Breast epithelium (tissue), 4 donors: Measurements from ENCODE around the gene FANCG. TPM values are rescaled to one million over a fixed set of nuclear protein-coding genes. Genes with fewer than 3 reads are reported as not detected.

Source experiments
- DNase-seq, 2 donors: peaks; one replicate each; pipeline ENCODE4 v3.0.0-alpha.2; 2019; ENCODE audit warnings: low spot score in 2 of 2
- H3K27ac ChIP-seq, 2 donors: fragments of 200-600 bp; sonication (generic) in 1 of 2; one replicate each; pipeline ENCODE4 v1.5.1; 2016 to 2019; ENCODE audit warnings: mild to moderate bottlenecking in 1 of 2
- H3K27me3 ChIP-seq, 2 donors: fragments of 200-600 bp; sonication (generic) in 1 of 2; one replicate each; pipeline versions ENCODE4 v1.5.1 to v1.6.0; 2017 to 2019; ENCODE audit warnings: control low read depth in 1 of 2, mild to moderate bottlenecking in 1 of 2
- H3K36me3 ChIP-seq: fragments of 200-600 bp; one replicate; pipeline ENCODE4 v1.5.1; 2019
- H3K4me1 ChIP-seq, 2 donors: fragments of 200-600 bp; sonication (generic); one replicate each; pipeline ENCODE4 v1.5.1; 2016 to 2019; ENCODE audit warnings: control low read depth in 1 of 2
- H3K4me3 ChIP-seq, 3 donors: fragments of 200-600 bp; sonication (generic); 1 replicate in 2 of 3; 2 replicates in 1 of 3; pipeline ENCODE4 v1.5.1; 2016 to 2019; ENCODE audit warnings: mild to moderate bottlenecking in 3 of 3, moderate library complexity in 2 of 3
- H3K9me3 ChIP-seq, 2 donors: fragments of 200-600 bp; sonication (generic) in 1 of 2; one replicate each; pipeline ENCODE4 v1.5.1; 2016 to 2019; ENCODE audit warnings: control low read depth in 1 of 2
- CTCF ChIP-seq, 3 donors: fragments of 450-650 bp; IDR thresholded peaks; one replicate each; pipeline ENCODE4 v1.5.1; 2016 to 2017; ENCODE audit warnings: antibody characterized with exemption in 3 of 3, mild to moderate bottlenecking in 3 of 3, moderate library complexity in 3 of 3
- POLR2A ChIP-seq: fragments of 450-650 bp; IDR thresholded peaks from one replicate; pipeline ENCODE4 v1.6.1; 2016; ENCODE audit warnings: antibody characterized with exemption, mild to moderate bottlenecking, moderate library complexity
- POLR2AphosphoS5 ChIP-seq, 3 donors: sonication (generic); formaldehyde crosslinking; IDR thresholded peaks; one replicate each; pipeline ENCODE4 v1.6.1; 2017; ENCODE audit warnings: antibody characterized with exemption in 3 of 3
- intact Hi-C: fragments of 100-400 bp; cut with DNase I; formaldehyde crosslinking; loops from one replicate; pipeline ENCODE4 v1.15.1; 2023; ENCODE audit warnings: low total_unique reads
- total RNA-seq, 3 donors: library from RNA; depleted of rRNA; stranded (reverse); fragments of >200 nt; gene quantifications; one replicate each; pipeline ENCODE4 v1.1.0, GENCODE V29; 2016

FANCG gene
- total RNA-seq, 3 donors from 2014 or later = 10.7 to 15.2 (median 13.4) TPM

- H3K36me3 ChIP-seq = no peaks in the 10 kb centered on the region
- intact Hi-C loops = loop anchor here (10.0 kb wide), 1 partner anchor 69 kb away; no protein-coding TSS in a partner anchor
- no peaks in the 10 kb centered on the region for H3K27me3 ChIP-seq
- H3K4me3 ChIP-seq = no peak overlapping the region
- no peaks in the 10 kb centered on the region for H3K9me3 ChIP-seq
- TF ChIP-seq CTCF (IDR thresholded peaks at IDR 0.05) (no peak), POLR2A (no peak), POLR2AphosphoS5 (IDR thresholded peaks at IDR 0.05) (no peak)
- DNase-seq = no peak
- no peaks in the 10 kb centered on the region for H3K4me1 ChIP-seq
- H3K27ac ChIP-seq = no peak overlapping the region
These were observed 35.7 kb downstream of the FANCG start for GRCh38 chr9:35044071-35044470.

GRCh38 chr9:35042891-35043545, 36.7 kb downstream of the FANCG start:
- DNase-seq = no peak
- H3K4me1 ChIP-seq = no peaks in the 10 kb centered on the region
- no peaks in the 10 kb centered on the region for H3K9me3 ChIP-seq
- intact Hi-C loops = loop anchor here (10.0 kb wide), 1 partner anchor 68 kb away; no protein-coding TSS in a partner anchor
- no peak overlapping the region for H3K4me3 ChIP-seq
- H3K27me3 ChIP-seq = no peaks in the 10 kb centered on the region
- no peak for TF ChIP-seq POLR2AphosphoS5 (IDR thresholded peaks at IDR 0.05)
- no peak for TF ChIP-seq CTCF (IDR thresholded peaks at IDR 0.05)
- no peak for TF ChIP-seq POLR2A
- H3K36me3 ChIP-seq = no peaks in the 10 kb centered on the region
- H3K27ac ChIP-seq = no peak overlapping the region

GRCh38 chr9:35042081-35042604, 37.6 kb downstream of the FANCG start:
- Histone ChIP-seq H3K4me3 (no peak overlapping the region), H3K9me3 (no peaks in the 10 kb centered on the region), H3K36me3 (no peaks in the 10 kb centered on the region), H3K4me1 (no peaks in the 10 kb centered on the region), H3K27me3 (no peaks in the 10 kb centered on the region), H3K27ac (peak overlapping the region in 1 of 2 donors; percentile 14)
- no peak for TF ChIP-seq POLR2A
- no peak for TF ChIP-seq POLR2AphosphoS5 (IDR thresholded peaks at IDR 0.05)
- no peak for TF ChIP-seq CTCF (IDR thresholded peaks at IDR 0.05)
- no peak for DNase-seq
- intact Hi-C loops = loop anchor here (10.0 kb wide), 1 partner anchor 67 kb away; no protein-coding TSS in a partner anchor

GRCh38 chr9:35035851-35036701, 43.7 kb downstream of the FANCG start:
- H3K27ac ChIP-seq = peak overlapping the region in 1 of 2 donors; percentile 23
- TF ChIP-seq POLR2A (no peak), CTCF (IDR thresholded peaks at IDR 0.05) (no peak), POLR2AphosphoS5 (IDR thresholded peaks at IDR 0.05) (no peak)
- intact Hi-C loops = no loop called here

More at GRCh38 chr9:35035851-35036701, 43.7 kb downstream of the FANCG start:
- DNase-seq = no peak
- H3K4me3 ChIP-seq = peak overlapping the region; percentile 23 to 57 (median 27)
- no peaks in the 10 kb centered on the region for H3K27me3 ChIP-seq
- no peaks in the 10 kb centered on the region for H3K36me3 ChIP-seq
- H3K9me3 ChIP-seq = no peaks in the 10 kb centered on the region
- H3K4me1 ChIP-seq = no peaks in the 10 kb centered on the region
